Measurements from ENCODE around the gene PRKCH.

Gene PRKCH

DNA sequence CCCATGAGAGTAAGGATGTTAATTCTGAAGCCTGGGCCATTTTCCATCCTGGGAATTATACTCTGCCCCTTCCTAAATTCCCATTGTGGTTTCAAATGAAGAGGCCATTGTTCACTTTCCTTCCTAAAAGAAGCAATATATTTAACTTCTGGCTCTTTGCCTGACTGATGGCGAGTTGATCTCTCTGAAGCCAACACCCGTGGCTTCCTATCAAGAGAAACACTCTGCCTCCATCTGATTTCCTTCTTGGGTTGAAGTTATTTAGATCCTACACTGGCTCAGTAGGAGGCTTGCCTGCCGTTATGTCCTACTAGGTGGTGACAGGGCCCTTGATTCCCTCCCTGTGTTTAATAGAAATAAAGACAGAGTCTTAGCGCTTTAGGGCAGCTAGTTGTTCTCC is 97.4 kb downstream of the PRKCH start:
- no peak for DNase-seq (ENCODE audit: low read depth in 2 of 2, low spot score in 1 of 2)

DNA sequence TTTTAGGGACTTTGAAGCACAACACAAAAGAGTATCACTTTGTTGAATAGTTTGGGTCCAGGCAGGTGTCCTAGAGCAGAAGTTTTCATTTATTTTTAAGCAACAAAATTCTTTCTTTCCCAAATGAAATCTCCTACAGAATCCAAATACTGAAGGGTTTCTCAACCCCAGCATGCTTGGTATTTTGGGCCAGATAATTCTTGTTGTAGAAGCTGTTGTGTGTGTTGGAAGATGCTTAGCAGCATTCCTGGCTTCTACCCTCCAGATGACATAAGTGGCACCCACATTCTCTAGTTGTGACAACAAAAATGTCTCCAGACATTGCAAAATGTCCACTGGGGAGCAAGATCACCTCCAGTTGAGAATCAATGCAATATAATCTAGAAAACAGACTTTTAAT is 97.8 kb downstream of the PRKCH start:
- DNase-seq (ENCODE audit: low read depth in 2 of 2, low spot score in 1 of 2), result no peak

- DNase-seq (ENCODE audit: low read depth in 2 of 2, low spot score in 1 of 2), result no peak
Observed at GRCh38 chr14:61420326-61420725, 98.9 kb downstream of the PRKCH start.

- DNase-seq (ENCODE audit: low read depth in 2 of 2, low spot score in 1 of 2), result no peak
Observed at GRCh38 chr14:61421212-61421923, 100.0 kb downstream of the PRKCH start.

GRCh38 chr14:61426048-61426447 is 104.7 kb downstream of the PRKCH start:
- DNase-seq (ENCODE audit: low read depth in 2 of 2, low spot score in 1 of 2), result no peak

- DNase-seq (ENCODE audit: low read depth in 2 of 2, low spot score in 1 of 2), result no peak
Observed at GRCh38 chr14:61428261-61428660, 106.9 kb downstream of the PRKCH start.

GRCh38 chr14:61429316-61429715 is 107.9 kb downstream of the PRKCH start:
- no peak for DNase-seq (ENCODE audit: low read depth in 2 of 2, low spot score in 1 of 2)

GRCh38 chr14:61430066-61430757 is 108.8 kb downstream of the PRKCH start:
- no peak for DNase-seq (ENCODE audit: low read depth in 2 of 2, low spot score in 1 of 2)

- no peak for DNase-seq (ENCODE audit: low read depth in 2 of 2, low spot score in 1 of 2)
Observed at GRCh38 chr14:61433169-61433568, 111.8 kb downstream of the PRKCH start.

DNA sequence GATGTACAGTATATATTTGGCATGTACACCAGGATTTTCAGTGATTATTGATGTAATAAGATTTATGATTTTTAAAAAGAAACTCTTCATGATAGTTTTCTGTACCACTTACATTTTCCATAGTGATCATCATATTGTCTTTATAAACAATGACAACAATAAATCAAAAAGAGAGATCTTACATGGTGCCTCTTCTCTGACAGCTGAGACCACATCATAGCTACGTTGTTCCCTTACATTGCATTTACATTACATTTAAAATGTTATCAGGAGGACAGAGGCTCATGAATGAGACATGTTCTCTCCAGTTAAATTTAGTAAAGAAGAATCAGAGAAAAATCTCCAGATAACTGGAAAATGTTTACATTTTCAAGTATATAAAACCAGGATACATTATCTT is 112.4 kb downstream of the PRKCH start:
- no peak for DNase-seq (ENCODE audit: low read depth in 2 of 2, low spot score in 1 of 2)

- DNase-seq (ENCODE audit: low read depth in 2 of 2, low spot score in 1 of 2), result no peak
Observed at GRCh38 chr14:61434311-61434710, 112.9 kb downstream of the PRKCH start.

- DNase-seq (ENCODE audit: low read depth in 2 of 2, low spot score in 1 of 2), result no peak
Observed at GRCh38 chr14:61435563-61436337, 114.4 kb downstream of the PRKCH start.

DNA sequence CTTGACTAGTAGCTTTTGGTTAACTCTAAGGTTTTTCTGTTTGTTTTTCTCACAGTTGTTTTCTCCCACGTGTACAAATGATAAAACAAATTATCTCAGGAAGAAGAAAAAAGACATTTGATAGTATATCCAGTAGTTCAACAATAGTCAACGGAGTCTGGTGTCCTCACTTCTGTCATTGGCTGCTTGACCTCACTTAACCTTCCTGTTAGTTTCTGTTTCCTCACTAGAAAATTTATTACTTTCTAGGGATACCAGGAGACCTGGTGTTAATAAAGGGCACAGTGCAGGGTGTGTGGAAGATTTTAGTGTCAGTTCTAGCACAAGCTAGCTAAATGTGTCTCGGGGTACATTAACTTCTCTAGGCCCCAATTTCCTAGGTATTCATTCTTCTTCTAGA is 116.0 kb downstream of the PRKCH start:
- no peak for DNase-seq (ENCODE audit: low read depth in 2 of 2, low spot score in 1 of 2)

DNA sequence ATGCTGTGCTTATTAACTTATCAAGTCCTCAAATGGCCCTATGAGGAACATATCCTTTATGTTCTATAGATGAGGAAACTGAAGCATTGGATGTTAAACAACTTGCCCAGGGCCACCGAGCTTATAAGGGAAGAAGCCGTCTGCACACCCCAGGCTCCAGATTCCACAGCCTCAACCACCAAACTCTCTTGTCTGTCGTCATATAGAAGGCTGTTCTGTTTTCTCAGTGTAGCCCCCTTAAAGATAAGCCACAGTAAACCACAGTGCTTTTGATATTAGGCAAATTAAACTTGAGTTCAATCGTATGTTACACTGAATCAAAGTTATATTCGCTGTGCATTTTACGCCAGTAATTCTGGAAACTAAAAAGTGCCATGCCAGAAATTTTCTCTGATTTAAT is 116.7 kb downstream of the PRKCH start:
- no peak for DNase-seq (ENCODE audit: low read depth in 2 of 2, low spot score in 1 of 2)

DNA sequence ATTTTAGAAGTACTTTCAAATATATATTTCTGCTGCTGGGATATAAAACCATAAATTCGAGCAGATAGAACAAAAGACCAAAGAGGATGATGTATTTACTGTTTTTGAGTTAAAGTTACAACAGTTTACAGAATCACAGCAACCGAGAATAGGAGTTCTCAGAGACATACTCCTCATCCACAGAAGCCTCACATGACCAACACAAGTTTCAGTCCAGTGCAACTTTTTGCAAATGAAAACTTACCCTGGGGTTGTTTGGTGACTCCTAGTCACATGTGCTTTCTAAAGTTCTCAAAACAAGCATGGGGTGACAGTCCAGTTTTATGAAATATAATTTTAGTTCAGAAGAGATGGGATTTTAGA is 117.1 kb downstream of the PRKCH start:
- DNase-seq (ENCODE audit: low read depth in 2 of 2, low spot score in 1 of 2), result no peak

DNA sequence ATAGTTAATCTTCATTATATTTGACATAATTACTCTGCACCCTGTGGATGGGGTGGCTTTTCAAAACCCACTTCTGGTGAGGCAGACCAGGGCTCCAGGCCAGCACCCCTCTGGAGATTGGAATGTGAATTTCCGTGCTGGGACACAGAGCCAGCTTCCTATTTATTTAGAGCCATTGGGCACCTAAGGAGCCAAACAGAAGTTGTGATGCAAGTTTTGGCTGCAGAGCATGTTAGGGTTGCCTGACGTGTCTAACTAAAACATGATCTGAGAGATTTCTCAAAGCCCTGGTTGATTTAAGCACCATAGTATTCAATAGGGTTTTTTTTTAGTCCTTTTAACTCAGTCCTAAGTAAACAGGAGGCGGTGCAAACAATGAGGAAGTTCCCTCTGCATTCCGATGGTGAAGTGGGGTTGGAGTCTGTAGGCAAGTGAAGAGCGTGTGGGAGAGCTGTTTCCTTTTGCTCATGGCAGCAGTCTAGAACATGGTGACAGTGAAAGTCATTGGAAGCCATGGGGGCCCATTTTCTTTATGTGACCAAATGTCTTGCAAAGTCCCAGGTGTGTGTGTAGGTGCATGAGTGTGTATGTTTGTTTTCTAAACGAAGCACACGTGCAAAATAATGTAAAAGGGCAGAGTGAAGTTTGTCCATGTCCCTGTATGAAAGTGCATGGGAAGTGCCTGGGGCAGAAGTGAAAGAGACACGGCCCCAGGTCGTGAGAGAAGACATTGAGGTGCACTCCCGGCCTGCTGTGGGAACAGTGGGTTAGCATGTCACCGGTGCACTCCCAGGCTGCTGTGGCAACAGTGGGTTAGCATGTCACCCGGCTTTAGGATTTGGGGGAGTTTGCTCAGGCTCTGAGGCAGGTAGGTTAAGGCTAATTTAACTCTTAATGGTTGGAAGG is 117.7 kb downstream of the PRKCH start:
- DNase-seq (ENCODE audit: low read depth in 2 of 2, low spot score in 1 of 2), result no peak

DNA sequence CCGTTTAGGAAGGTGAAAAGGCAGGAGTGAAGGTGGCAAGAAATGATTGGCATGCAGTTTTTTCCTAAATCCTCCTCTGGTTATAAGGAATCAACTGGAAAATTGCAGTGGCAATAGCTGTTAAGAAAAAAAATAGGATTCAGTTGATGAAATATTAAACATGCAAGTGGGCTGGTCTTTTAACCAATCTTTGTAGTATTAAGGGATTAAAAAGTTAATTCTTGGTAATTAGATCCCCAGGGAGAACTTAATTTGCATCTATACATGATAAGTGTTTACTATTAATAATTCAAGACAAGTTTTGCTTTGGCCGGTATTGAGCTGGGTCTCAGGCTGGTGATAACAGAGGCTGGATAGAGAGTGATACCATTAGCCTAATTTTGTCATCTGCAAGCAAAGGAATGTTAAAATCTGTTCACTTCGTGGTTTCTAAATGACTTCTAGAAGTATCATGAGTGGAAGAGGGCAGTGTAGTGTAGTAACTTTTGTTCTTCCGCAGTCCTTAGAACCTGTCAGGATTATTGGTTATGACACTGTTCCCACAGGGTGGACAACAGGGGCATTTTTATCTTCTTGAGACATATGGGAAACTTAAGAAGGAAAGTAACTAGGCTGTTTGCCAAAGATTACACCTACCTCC is 118.5 kb downstream of the PRKCH start:
- DNase-seq (ENCODE audit: low read depth in 2 of 2, low spot score in 1 of 2), result no peak

DNA sequence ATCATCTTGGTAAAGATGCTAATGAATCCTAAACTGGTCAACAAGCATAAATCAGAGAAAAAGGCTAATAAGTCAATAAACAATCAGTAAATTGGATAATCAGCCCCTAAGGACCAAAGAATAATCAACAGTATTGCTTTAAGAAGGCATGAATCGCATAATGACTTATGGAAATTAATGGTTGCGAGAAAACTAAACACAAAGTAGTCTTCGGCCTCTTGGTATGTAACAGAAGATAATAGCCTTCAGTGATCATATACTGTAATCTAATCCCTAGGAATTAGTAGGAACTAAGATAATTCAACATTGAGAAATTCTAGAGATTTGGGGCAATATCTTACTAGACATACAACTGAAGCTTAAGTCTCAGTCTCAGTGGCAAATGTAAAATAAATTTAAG is 122.1 kb downstream of the PRKCH start:
- no peak for DNase-seq (ENCODE audit: low read depth in 2 of 2, low spot score in 1 of 2)

DNA sequence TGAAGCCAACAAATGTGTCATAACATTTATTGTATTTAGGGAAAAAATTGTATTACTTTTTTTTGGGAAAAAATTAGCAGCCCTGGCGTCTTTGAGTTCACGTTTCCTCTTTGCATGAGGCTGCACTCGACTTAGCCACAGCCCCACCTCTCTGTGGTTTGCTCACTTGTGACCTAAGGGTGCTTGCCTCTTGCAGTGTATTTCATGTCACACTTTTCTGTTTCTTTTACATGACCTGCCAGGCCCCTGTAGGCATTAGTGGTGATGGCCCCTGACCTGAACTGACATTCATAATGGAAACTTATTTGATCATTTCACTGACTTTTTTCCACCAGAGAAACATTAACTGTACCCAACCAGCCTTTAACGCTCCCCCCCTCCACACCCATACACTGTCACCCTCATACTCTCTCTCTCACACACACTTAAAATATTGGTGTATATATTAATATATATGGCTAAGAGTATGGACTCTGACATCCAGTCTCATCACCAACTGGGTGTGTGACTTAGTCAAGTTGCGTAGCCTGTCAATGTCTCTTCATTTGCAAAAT is 122.9 kb downstream of the PRKCH start:
- peak; percentile 40 to 49 for DNase-seq (ENCODE audit: low read depth in 2 of 2, low spot score in 1 of 2)

DNA sequence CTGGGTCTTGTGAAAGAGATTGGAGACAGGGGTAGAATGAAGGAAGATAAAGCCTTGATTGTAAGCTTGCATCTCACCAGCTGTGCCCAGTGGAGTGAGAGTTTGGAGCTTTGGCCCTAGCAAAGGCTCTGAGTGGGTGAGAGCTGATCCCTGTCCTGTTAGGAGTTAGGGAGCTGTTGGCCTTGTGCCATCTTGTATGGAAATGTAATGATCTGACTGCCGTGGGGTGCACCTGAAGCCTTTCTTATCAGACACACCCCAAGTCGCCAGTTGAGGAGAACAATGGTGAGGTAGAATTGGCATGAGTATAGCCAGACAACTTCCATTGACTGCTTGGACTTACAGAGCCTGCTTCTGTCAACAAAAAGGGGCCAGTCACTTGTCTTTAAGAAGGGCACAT is 130.1 kb downstream of the PRKCH start:
- DNase-seq (ENCODE audit: low read depth in 2 of 2, low spot score in 1 of 2), result no peak
